ENCODE measurements around the gene TMPRSS12. TPM values are rescaled to one million over a fixed set of nuclear protein-coding genes. Genes with fewer than 3 reads are reported as not detected.
A peak's percentile ranks its signal among the peaks of the same experiment; 100 is the strongest.

The TMPRSS12 gene
- total and polyA plus RNA-seq, 2 donors (not counting 1 experiment from before 2014, with no cell fraction given): not detected

DNA sequence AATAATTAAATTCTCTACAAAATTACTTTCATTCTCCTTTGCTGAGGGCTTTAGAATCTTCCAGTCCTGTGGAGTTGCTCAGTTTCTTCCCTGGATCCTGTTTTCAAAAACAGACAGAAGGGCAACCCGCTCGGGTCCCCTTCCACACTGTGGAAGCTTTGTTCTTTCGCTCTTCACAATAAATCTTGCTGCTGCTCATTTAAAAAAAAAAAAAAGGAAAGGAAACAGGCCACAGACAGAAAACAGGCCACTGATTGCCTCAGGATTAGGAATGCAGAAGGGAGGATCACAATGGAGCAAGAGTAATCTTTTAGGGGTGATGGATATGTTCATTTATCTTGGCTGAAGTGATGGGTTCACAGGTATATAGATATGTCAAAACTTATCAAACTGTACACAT is 80.1 kb downstream of the TMPRSS12 start:
- Histone ChIP-seq H3K36me3 (replicated peaks in 1 of 2; ENCODE audit: control extremely low read depth in 1 of 2, control insufficient read depth in 1 of 2, extremely low read depth in 1 of 2, insufficient read depth in 2 of 2, low read length in 1 of 2) (no peaks in the 10 kb centered on the region), H4K20me1 (ENCODE audit: control insufficient read depth, insufficient read depth, low read length, poor library complexity, severe bottlenecking) (peaks cover 3% of the 10 kb centered on the region), H2AFZ (ENCODE audit: insufficient read depth, low read depth, low read length, poor library complexity, severe bottlenecking) (peak overlapping the region; percentile 61), H3K79me2 (ENCODE audit: control insufficient read depth, insufficient read depth, low read length) (peaks cover 34% of the 10 kb centered on the region), H3K4me3 (ENCODE audit: control extremely low read depth in 1 of 5, extremely low read depth in 1 of 5, insufficient read depth in 1 of 5, low read depth in 2 of 5, low read length in 4 of 5) (peak overlapping the region in 3 of 5 experiments; percentile 14 to 99 (median 47)), H3K9ac (ENCODE audit: low read length) (peak overlapping the region; percentile 63), H3K4me2 (replicated peaks; ENCODE audit: low read depth, low read length, poor library complexity, severe bottlenecking) (peak overlapping the region; percentile 76), H3K27ac (ENCODE audit: low read length in 2 of 2) (peak overlapping the region; percentile 81 to 91), H3K4me1 (ENCODE audit: control insufficient read depth in 2 of 2, insufficient read depth in 2 of 2, low read length in 2 of 2) (peaks cover 26 to 30% of the 10 kb centered on the region in 2 donors), H3K9me3 (ENCODE audit: control extremely low read depth in 1 of 3, control insufficient read depth in 2 of 3, insufficient read depth in 1 of 3, low read length in 2 of 3) (no peaks in the 10 kb centered on the region), H3K27me3 (replicated peaks in 1 of 4; ENCODE audit: control extremely low read depth in 1 of 4, control insufficient read depth in 3 of 4, insufficient read depth in 4 of 4, low read length in 3 of 4) (no peaks in the 10 kb centered on the region)
- no peak for ATAC-seq (ENCODE audit: low read depth)
- Mint-ChIP-seq H3K4me1 (peaks cover 47% of the 10 kb centered on the region), H3K9me3 (ENCODE audit: insufficient read depth) (no peaks in the 10 kb centered on the region), H3K4me3 (peak overlapping the region; percentile 78), H3K27me3 (no peaks in the 10 kb centered on the region), H3K27ac (peak overlapping the region; percentile 96)
- ChIA-PET POLR2A (interaction anchor here (0.9 kb wide), 1 partner anchor 98 kb away, joined by 3 read pairs; no protein-coding TSS in a partner anchor), CTCF (interaction anchor here (0.6 to 10.0 kb wide), 3 partner anchors 62 to 239 kb away, joined by 3 to 94 read pairs (median 11); no protein-coding TSS in a partner anchor)
- no peak for DNase-seq
- TF ChIP-seq, protein P1, sequence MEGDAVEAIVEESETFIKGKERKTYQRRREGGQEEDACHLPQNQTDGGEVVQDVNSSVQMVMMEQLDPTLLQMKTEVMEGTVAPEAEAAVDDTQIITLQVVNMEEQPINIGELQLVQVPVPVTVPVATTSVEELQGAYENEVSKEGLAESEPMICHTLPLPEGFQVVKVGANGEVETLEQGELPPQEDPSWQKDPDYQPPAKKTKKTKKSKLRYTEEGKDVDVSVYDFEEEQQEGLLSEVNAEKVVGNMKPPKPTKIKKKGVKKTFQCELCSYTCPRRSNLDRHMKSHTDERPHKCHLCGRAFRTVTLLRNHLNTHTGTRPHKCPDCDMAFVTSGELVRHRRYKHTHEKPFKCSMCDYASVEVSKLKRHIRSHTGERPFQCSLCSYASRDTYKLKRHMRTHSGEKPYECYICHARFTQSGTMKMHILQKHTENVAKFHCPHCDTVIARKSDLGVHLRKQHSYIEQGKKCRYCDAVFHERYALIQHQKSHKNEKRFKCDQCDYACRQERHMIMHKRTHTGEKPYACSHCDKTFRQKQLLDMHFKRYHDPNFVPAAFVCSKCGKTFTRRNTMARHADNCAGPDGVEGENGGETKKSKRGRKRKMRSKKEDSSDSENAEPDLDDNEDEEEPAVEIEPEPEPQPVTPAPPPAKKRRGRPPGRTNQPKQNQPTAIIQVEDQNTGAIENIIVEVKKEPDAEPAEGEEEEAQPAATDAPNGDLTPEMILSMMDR (IDR thresholded peaks at IDR 0.05): no peak
- no peak for TF ChIP-seq EZH2 (IDR thresholded peaks at IDR 0.05; ENCODE audit: borderline replicate concordance, insufficient read depth, low read depth, low read length, poor library complexity, severe bottlenecking)
- intact Hi-C loops (cut with micrococcal nuclease): loop anchor here (5.0 to 10.0 kb wide), 3 partner anchors 294 to 518 kb away; partner anchors contain the start of genes DIP2B, LARP4 and POU6F1
- no CpG with 5 or more reads among the region's 3 CpGs for WGBS (ENCODE audit: insufficient coverage)

Measured in B cell (primary cell).